Left ventricle myocardium inferior (tissue), 1 donor: ENCODE results near the gene CNTROB. TPM values are rescaled to one million over a fixed set of nuclear protein-coding genes. Genes with fewer than 3 reads are reported as not detected.
A peak's percentile ranks its signal among the peaks of the same experiment; 100 is the strongest.

Experiments used
- DNase-seq: peaks from one replicate; pipeline ENCODE4 v3.0.0-alpha.2; 2020
- H3K27ac ChIP-seq: fragments of 200-600 bp; replicated peaks from 2 replicates; pipeline ENCODE4 v1.8.0; 2021
- H3K27me3 ChIP-seq: fragments of 200-600 bp; 2 replicates; pipeline ENCODE4 v1.8.0; 2021; ENCODE audit warnings: low read depth
- H3K36me3 ChIP-seq: fragments of 200-600 bp; 2 replicates; pipeline ENCODE4 v1.8.0; 2021
- H3K4me1 ChIP-seq: fragments of 200-600 bp; 2 replicates; pipeline ENCODE4 v1.8.0; 2021
- H3K4me3 ChIP-seq: fragments of 200-600 bp; 2 replicates; pipeline ENCODE4 v1.8.0; 2021; ENCODE audit warnings: mild to moderate bottlenecking, moderate library complexity
- H3K9me3 ChIP-seq: fragments of 200-600 bp; replicated peaks from 2 replicates; pipeline ENCODE4 v1.8.0; 2021
- CTCF ChIP-seq: fragments of 200-600 bp; IDR thresholded peaks from 2 replicates; pipeline ENCODE4 v1.8.0; 2021; ENCODE audit warnings: antibody characterized with exemption, mild to moderate bottlenecking, borderline replicate concordance
- intact Hi-C: fragments of 100-400 bp; cut with micrococcal nuclease; formaldehyde crosslinking; loops from one replicate; pipeline ENCODE4 v1.11.0; 2022
- total RNA-seq: library from RNA; stranded (reverse); fragmentation: NEBNext Ultra II Directional; extraction: Animal tissue kit (Norgen Biotek cat#: 25700); gene quantifications from one replicate; pipeline ENCODE4 v1.2.1, GENCODE V29; 2021
- donor health status: DM: no; HTN: yes; CAD: no; lungs with severe emphysema.

CNTROB gene
- total RNA-seq, 1 donor from 2014 or later = 8.7 TPM

- H3K27ac ChIP-seq = peak overlapping the region; percentile 98
- no peaks in the 10 kb centered on the region for H3K9me3 ChIP-seq
- H3K4me1 ChIP-seq = peaks cover 67% of the 10 kb centered on the region
- peaks cover 4% of the 10 kb centered on the region for H3K36me3 ChIP-seq
- intact Hi-C loops = no loop called here
- peak overlapping the region; percentile 88 for H3K4me3 ChIP-seq
- no peaks in the 10 kb centered on the region for H3K27me3 ChIP-seq
- TF ChIP-seq CTCF = no peak
- DNase-seq = no peak
These were observed 45.6 kb upstream of the CNTROB start for GRCh38 chr17:7886227-7887037.

DNA sequence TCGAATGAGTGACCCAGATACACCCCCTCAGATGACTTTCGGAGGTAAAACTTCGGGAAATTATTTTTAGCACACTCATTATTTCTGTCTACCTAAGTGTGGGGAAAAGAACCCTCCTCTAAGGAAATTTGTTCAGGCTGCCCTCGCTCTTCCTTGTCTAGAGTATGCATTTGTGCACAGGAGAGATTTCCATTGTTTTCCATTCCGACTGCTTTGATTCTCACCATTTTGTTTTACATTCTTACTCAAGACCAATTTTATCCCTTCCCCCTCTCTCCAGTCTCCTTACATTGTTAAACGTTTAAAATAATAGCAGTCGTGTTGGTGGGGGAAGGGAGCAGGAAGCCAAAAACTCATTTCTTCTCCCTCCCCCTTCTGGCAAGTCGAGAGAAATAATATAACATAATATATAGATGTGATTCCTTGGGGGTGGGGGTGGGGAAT, 44.9 kb upstream of the CNTROB start:
- peak overlapping the region; percentile 98 for H3K27ac ChIP-seq
- intact Hi-C loops = no loop called here
- H3K4me1 ChIP-seq = peaks cover 61% of the 10 kb centered on the region
- H3K4me3 ChIP-seq = peak overlapping the region; percentile 88
- H3K9me3 ChIP-seq = no peaks in the 10 kb centered on the region
- no peaks in the 10 kb centered on the region for H3K27me3 ChIP-seq
- no peak for DNase-seq
- TF ChIP-seq CTCF = no peak
- H3K36me3 ChIP-seq = peaks cover 8% of the 10 kb centered on the region

GRCh38 chr17:7887482-7888183, 44.4 kb upstream of the CNTROB start:
- peak; percentile 93 for DNase-seq
- Histone ChIP-seq H3K36me3 (peaks cover 14% of the 10 kb centered on the region), H3K4me3 (peak overlapping the region; percentile 88), H3K4me1 (peaks cover 58% of the 10 kb centered on the region), H3K9me3 (no peaks in the 10 kb centered on the region), H3K27me3 (no peaks in the 10 kb centered on the region), H3K27ac (peak overlapping the region; percentile 98)
- intact Hi-C loops = no loop called here
- no peak for TF ChIP-seq CTCF

DNA sequence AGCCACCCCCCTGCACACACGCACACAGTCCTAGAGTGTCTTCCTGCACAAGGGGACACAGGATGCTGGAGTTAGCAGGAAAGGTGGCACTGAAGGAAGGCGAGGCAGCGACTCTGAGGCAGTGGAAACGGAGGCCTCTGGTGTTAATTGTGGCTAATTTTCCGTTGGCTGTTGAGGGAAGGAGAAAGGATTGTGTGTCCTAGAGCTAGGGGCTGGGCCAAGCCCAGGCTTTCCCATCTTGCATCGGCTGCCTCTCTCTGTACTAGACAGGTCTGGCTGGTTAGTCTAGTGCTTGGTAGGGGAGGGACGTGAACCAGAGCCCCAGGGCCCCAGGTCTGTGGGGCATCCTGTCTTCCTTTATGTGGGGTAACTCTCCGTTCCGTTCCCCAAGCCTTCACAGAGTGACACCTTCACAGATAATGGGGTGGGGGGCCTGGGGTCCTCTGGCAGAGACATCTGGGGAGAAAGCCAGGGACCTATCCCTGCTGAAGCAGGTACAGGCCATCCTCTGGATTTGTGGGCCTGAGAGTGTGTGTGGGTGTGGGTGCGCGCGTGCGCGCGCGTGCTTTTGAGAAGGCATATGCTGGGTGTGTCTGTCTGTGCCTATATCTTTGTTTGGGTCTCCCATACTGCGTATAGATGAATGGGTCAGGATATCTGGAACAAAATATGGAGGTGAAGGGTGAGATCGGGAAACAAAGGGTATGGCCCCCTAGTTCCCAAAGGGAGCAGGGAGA, 43.7 kb upstream of the CNTROB start, which contains the start of gene CHD3:
CHD3 (plus strand) TSS at position 606 of the 737 bp plus-strand sequence. CDS start 212 bp downstream, outside the sequence.
- H3K4me1 ChIP-seq = peaks cover 53% of the 10 kb centered on the region
- intact Hi-C loops = no loop called here
- no peaks in the 10 kb centered on the region for H3K9me3 ChIP-seq
- H3K27ac ChIP-seq = peak within 1 kb of the TSS; percentile 98
- no peak for DNase-seq
- no peak for TF ChIP-seq CTCF
- H3K36me3 ChIP-seq = peaks cover 20% of the 10 kb centered on the region
- H3K4me3 ChIP-seq = peak within 1 kb of the TSS; percentile 88
- H3K27me3 ChIP-seq = no peaks in the 10 kb centered on the region

DNA sequence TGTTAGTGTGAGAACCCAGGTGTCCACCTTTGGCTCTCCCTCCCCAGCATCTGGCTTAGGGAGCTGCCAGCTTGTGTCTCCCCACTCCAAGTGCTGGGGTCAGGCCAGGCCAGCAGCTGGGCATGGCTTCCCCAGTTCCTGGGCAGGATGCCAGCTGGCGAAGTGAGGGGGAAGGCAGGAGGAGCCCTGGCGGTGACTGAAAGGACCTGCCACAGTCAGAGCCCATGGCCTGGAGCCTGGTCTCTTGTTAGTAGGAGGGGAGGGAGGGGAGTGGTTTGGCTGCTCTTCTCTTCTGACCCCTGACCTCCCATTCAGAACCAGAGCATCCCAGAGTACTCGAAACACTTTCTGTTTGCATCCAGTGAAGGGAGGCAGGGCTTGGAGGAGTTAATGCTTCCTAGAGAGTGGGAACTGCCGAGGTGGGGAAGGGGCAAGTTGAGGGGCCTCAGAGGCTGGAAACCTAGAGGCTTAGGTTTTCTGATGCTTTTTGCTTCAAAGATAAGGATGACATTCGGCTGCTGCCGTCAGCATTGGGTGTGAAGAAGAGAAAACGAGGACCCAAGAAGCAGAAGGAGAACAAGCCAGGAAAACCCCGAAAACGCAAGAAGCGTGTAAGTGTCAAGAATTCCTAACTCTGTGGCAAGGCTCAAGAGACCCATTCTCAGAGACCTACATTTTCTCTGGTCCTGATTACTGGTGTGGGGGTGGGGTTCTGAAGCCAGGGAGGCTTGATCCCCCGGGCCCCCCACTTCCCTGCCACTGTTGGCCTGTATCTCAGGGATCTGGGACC, 42.6 kb upstream of the CNTROB start:
- peaks cover 30% of the 10 kb centered on the region for H3K36me3 ChIP-seq
- H3K27ac ChIP-seq = peak overlapping the region; percentile 98
- no peaks in the 10 kb centered on the region for H3K27me3 ChIP-seq
- H3K9me3 ChIP-seq = no peaks in the 10 kb centered on the region
- intact Hi-C loops = no loop called here
- H3K4me1 ChIP-seq = peaks cover 51% of the 10 kb centered on the region
- peak overlapping the region; percentile 88 for H3K4me3 ChIP-seq
- DNase-seq = peak; percentile 97
- peak; percentile 71 for TF ChIP-seq CTCF
